ENCODE data around the gene AMPD2.

GRCh38 chr1:109659145-109659544 lies 39.5 kb downstream of the AMPD2 start:
- TF ChIP-seq POLR2AphosphoS5 (IDR thresholded peaks at IDR 0.05; ENCODE audit: low read depth, low read length): no peak
- no peak for TF ChIP-seq POLR2A (IDR thresholded peaks at IDR 0.05; ENCODE audit: low read depth, low read length)
- TF ChIP-seq TAF1 (IDR thresholded peaks at IDR 0.05; ENCODE audit: low read depth, low read length): no peak
- TF ChIP-seq SPI1 (IDR thresholded peaks at IDR 0.05; ENCODE audit: low read depth, low read length): no peak
- no peak for TF ChIP-seq POU2F2 (IDR thresholded peaks at IDR 0.05; ENCODE audit: low read depth, low read length)
- TF ChIP-seq PAX5 (IDR thresholded peaks at IDR 0.05; ENCODE audit: insufficient read depth, low read length, severe bottlenecking): no peak
